GM18868 (cell line): ENCODE data around the gene RRM1.
A peak's percentile ranks its signal among the peaks of the same experiment; 100 is the strongest.
"Not testable (repeated sequence)": the region's sequence is repeated elsewhere in the genome, so short reads cannot be mapped to it uniquely, and the experiment has no call there.

Experiments
- ATAC-seq: cut with Tn5 transposase; IDR thresholded peaks from one replicate; pipeline ENCODE4 v1.9.1; 2021; ENCODE audit warnings: mild to moderate bottlenecking, moderate library complexity; ENCODE audit not compliant: unreplicated experiment

RRM1 gene

DNA sequence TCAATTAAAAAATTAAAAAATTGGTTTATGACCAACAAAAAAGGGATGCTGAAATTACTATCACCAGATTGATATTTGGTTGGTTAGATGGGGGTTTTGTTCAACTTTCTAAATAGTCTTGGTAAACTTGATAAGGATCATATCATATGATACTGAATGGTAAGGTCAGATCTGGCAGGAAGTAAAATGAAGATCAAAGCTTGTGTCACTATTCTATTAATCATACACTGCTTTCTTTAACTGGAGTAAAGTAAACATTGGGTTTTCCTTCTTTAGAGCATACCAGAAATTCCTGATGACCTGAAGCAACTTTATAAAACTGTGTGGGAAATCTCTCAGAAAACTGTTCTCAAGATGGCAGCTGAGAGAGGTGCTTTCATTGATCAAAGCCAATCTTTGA, 40.2 kb downstream of the RRM1 start:
- no peak for ATAC-seq

DNA sequence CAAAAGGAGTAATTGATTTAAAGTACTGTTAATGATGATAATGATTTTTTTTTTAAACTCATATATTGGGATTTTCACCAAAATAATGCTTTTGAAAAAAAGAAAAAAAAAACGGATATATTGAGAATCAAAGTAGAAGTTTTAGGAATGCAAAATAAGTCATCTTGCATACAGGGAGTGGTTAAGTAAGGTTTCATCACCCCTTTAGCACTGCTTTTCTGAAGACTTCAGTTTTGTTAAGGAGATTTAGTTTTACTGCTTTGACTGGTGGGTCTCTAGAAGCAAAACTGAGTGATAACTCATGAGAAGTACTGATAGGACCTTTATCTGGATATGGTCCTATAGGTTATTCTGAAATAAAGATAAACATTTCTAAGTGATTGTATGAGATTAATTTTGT, 43.9 kb downstream of the RRM1 start:
- no peak for ATAC-seq

DNA sequence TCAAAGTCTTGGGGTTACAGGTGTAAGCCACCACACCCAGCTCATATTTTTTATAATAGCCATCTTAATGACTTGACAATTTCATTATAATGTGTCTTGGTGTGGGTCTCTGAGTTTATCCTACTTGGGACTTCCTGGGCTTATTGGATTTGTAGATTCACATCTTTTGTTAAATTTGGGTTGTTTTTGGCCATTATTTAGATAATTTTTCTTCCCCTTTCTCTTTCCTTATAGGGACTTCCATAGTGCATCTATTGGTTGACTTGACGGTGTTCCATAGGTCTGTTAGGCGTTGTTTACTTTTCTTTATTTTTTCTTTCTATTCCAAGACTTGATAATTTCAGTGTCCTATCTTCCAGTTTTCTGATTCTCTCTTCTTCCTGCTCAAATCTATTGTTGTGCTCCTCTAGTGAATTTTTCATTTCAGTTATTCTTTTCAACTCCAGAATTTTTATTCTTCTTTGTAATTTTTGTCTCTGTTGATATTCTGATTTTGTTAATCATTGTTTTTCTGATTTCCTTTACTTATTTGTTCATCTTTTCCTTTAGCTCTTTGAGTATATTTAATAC, 45.6 kb downstream of the RRM1 start:
- no peak for ATAC-seq

DNA sequence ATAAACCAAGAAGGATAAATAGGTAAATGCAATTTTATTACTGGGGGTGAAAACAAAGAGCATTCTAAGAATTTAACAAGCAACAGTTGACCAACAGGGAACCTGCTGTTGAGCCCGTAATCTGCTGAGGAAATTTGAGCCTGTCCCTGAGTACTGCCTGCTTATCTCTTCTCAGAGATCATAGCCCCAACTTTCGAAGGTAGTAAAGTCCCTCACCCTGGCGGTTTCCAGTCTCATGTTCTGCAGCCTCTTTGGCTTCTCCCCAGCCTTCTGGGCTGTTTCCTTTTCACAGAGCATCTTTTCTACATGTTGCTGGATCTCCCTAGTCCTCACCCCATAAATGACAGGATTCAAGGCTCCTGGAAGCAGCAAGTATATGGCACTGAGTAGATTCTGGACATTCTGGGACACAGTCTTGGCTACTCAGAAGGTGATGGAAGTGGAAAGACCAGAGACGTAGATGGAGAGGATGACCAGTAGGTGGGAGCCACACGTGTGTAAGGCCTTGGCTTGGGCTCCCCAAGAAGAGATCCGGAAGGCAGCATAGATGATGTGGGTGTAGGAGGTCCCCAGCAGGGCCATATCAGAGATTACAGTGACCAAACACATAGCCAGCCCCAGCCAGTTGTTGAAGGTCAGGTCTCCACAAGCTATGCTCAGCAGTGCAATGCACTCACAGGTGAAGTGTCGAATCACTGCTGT, 51.6 kb downstream of the RRM1 start:
- no peak for ATAC-seq

DNA sequence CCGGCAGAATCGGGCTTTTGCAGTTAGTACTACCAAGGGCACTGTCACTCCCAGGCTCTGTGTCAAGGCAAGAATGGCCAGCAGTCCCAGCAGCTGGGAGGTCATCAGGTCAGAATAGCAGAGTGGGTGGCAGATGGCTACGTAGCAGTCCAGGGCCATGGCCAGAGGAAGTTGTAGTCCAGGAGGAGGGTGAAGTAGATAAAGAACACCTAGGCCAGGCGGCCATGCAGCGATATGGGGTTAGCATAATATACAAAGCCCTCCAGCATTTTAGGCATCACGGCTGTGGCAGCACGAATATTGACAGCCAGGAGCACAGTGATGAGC, 52.1 kb downstream of the RRM1 start:
- no peak for ATAC-seq

DNA sequence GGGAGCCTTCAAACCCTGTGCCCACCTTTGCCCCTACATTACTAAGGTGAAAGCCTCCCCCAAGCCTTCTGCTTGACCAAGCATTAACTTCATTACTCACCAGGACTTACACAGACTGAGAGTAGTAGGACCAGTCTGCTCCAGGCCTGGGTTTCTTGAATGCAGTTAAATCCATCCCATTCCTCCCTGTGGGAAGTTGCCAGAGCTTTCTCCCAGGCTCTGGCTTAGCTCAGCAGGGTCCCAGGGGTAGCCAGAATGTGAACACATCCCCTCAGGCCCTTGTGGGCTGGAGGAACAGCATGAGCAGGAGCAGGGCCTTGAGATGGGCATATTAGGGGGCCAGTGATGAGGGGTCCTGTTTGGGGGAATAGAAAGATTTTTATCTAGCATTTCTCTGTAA, 59.9 kb downstream of the RRM1 start:
- no peak for ATAC-seq

DNA sequence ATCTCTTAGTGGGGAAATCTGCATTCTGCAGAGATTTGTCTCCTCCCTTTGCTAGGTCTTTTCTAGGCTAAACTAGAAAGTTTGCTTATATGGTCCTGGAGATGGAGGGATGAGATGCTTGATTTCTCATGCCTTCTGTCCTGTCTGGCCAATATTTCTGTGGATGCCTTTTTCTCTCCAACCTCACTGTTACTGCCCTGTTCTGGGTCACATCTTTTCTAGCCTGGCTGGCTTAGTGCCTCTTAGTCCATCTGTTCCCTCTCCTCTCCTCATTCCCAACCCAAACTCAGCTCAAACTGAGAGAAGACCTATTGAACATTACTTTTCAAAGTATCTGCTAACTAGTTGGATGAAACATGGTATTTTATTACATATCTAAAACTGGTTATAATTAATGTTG, 62.0 kb downstream of the RRM1 start:
- no peak for ATAC-seq

DNA sequence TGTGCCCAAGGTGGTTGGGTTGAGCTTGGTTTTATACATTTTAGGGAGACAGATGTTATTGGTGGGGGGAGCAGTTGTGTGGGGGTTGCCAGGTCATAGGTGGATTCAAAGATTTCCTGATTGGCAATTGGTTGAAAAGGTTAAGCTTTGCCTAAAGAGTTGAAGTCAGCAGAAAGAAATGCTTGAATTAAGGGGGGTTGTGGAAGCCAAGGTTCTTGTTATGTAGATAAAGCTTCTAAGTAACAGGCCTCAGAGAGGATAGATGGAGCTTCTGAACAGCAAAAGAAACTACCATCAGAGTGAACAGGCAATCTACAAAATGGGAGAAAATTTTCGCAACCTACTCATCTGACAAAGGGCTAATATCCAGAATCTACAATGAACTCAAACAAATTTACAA, 64.2 kb downstream of the RRM1 start:
- not testable (repeated sequence) for ATAC-seq

DNA sequence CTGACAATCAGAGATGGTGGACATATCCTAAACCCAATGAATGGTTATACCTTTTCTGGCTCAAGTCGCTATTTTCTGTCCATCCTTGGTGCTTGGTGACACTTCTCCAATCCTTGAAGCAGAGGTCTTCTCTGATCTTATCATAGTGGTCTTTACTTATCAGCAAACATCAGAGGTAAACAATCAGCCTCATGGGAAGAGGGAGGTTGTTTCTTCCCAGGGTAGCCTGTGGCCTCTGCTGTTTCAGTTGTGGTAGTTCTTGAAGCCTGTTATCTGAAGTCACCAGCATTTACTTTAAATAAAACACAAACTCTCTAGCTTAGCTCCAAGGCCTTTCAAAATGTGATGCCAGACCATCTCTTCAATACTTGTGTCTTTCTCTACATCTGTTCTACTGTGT, 66.7 kb downstream of the RRM1 start:
- no peak for ATAC-seq

DNA sequence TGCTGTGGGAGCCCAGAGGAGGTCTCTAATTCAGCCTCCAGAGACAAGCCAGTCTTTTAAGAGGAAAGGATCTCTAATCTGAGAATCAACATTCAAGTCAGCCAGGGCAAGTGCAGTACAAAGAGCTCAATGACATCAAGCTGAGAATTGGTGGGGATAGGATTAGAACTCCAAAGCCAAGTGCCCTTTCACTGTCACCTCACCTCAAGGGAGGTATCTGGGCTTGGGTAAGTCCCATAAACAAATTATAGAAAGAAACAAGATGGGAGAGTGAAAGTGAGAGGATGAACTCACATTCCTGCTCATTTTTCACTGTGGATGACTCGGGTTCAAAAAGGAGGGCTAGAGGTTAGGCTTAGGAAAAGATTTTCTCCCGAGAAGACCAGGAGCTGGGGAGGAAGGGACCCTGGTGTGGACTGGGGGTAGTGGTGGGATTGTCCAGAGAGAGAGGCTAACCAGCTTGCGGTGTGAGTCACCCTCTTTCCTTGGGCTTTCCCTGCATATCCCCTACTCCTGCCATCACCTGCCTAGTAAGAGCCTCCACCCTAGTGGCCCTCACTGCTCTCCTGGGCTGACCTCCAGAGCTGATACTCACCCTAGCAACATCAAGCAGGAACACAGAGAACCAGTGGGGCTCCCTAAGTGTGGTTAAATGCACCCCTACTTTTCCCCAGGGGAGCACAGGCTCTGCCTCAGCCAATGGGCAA, 70.4 kb downstream of the RRM1 start:
- ATAC-seq, result no peak

DNA sequence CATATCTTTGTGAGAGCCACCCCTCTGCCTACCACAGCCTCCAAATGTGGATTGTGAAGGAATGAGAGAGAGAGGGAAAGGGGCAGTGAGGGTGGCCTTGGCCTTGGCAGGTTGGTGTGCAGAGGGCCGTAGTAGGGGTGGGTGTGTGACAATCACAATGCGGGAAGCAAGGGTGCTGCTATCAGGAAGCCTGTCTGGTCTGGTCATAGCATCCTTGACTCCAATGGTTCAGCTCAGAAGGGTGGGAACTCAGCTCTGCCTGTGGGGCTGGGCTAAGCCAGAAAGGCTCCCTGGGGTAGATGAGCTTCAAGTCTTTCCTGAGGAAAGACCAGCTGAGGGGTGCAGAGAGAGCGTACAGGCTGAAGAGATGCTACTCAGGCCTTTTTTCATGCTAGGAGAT, 72.7 kb downstream of the RRM1 start:
- ATAC-seq, result no peak

DNA sequence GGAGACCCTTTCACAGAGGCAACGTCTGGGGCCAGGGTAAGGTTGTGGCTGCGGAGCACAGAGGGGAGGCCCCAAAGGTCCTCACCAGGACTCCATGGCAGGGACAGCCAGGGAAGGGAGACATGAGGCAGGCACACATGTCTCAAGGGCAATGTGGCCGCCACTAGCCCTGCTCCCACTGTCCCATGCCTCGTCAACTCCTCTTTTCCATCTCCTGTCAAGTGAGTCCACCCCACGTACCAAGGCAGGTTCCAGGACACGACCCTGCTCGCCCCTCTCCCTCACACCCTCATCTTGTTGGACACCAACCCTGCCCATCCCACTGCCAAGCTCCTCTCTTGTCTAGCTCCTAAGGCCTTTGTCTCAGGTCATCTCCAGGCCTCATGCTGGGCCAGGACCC, 73.2 kb downstream of the RRM1 start:
- no peak for ATAC-seq

DNA sequence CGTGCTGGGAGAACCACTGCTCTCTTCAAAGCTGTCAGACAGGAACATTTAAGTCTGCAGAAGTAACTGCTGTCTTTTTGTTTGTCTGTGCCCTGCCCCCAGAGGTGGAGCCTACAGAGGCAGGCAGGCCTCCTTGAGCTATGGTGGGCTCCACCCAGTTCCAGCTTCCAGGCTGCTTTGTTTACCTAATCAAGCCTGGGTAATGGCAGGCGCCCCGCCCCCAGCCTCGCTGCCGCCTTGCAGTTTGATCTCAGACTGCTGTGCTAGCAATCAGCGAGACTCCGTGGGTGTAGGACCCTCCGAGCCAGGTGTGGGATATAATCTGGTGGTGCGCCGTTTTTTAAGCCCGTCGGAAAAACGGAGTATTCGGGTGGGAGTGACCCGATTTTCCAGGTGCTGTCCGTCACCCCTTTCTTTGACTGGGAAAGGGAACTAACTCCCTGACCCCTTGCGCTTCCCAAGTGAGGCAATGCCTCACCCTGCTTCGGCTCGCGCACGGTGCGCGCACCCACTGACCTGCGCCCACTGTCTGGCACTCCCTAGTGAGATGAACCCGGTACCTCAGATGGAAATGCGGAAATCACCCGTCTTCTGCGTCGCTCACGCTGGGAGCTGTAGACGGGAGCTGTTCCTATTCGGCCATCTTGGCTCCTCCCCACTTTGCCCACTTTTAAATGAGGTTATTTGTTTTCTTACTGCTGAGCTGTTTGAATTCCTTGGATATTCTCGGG, 81.2 kb downstream of the RRM1 start:
- not testable (repeated sequence) for ATAC-seq

DNA sequence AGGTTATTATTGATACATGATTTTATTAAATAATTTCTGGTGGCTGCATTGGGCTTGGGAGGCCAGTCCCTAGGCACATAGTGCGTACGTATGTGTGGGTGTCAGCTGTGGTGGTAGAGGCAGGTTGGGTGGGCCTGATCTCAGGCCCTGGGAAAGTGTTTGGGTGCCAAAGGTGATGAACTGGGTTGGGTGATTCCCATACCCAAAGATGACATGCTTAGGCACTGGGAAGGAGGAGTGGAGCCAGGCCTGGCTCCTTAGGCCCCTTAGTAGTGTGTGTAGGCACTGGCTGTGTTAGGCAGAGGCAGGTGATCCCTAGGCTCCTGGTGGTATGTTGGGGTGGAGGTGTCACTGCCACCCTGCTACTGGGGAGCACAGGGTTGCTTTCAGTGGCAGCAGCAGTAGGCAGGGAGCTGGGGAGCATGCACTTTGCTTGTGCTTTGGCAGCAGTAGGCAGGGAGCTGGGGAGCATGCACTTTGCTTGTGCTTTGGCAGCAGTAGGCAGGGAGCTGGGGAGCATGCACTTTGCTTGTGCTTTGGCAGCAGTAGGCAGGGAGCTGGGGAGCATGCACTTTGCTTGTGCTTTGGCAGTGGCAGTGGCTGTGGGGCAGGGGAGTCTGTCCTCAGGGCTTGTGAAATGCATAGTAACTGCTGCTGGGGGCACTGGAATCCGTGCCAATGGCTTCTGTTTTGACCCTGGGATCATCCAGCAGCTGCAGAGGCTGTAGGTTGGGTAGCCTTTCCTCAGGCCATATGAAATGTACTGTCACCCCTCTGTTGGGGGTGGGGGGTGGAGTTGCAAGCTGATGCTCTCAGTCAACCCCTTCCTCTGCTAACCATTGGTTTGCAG, 84.4 kb downstream of the RRM1 start:
- no peak for ATAC-seq

DNA sequence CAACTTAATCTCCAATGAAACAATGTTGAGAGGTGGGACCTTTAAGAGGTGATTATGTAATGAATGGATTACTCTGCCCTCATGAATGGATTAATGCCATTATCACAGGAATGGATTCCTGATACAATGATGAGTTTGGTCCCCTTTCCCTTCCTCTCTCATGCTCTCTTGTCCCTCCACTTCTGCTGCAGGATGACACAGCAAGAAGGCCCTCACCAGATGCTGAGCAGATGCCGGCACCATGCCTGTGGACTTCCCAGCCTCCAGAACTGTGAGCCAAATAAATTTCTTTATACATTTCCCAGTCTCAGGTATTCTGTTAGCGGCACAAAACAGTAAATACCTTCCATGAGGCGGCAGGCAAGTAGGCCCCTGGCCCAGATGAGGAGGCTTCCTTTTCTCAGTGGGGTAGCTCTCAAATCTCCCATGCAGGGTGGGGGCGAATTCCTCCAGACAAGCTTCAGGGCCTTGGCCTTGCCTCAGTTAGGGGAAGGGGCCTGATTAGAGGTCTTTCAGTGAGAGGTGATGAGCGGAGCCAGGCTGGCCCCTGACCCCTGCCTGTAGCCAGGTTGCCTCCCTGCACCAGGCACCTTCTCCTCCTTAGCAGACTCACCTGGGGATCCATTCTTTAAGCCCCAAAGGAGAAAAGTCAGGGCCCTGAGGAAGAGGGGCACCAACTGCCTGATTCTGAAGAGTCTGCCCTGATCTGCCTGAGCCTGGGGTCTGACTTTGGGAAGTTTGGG, 86.0 kb downstream of the RRM1 start:
- ATAC-seq, result no peak

DNA sequence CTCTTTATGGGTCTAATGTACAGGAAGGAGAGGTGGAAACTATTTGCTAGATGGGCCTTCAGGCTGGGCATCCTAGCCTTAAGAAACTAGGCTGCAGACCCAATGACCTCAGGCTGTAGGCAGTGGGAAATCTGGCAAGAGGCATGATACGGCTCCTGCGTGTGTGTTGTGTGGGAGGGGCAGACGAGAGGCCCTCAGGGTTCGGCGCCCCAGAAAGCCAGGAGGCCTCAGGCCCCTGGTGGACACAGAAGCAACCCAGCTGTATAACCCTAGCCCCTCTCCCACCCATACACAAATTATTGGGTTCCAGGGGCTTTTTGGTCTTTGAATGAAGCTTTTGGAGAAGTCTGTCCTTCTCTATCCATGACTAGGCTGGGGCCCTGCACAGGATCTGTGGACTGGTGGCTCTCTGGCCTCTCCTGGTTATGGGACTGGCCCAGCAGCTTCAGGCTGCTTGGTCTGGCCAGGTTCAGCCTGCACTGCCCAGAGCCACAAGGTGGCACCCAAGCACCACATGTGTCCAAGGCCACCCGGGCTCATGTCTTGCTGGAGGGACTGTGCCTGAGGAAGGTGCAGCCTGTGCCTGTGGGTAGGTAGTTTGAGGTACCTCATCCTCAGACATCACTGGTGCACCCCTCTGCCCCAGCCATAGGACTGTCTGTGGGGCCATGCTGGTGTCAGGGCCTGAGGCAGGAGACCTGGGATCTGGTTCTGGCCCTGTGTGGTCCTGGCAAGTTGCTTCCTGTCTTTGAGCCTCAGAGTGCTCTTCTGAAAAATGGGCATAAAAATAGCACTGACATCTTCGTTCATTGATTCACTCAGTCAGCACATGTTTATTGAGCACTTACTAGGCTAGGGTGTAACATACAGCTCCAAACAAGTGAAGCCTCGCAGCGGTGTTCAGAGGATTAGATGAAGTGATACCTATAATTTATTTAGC, 87.5 kb downstream of the RRM1 start:
- ATAC-seq, result peak; percentile 73

DNA sequence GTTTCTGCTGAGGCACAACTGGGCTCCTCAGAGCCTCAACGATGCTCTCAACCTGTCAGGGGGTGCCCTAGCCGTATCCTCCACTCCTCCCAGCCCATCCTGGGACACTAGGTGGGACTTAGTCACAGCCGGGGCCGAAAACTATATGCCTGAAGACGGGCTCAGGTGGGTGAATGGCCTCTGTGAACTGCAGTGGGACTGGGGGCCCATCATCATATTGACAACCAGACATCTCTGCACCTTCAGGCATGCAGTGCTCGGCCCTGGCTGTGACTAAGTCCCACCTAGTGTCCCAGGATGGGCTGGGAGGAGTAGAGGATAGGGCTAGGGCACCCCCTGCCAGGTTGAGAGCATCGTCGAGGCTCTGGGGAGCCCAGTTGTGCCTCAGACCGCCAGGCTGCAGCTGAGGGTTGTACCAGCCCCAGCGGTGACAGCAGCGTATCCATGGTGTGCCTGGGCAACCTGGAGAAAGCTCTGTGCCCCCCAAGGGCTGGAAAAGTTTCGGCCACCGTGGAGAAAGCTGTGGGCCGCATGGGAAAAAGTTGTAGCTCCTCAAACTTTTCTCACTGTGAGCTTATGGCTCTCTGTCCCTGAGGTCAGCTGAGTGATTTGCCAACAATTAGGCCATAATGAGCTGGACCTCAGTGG, 88.9 kb downstream of the RRM1 start:
- ATAC-seq, result no peak

DNA sequence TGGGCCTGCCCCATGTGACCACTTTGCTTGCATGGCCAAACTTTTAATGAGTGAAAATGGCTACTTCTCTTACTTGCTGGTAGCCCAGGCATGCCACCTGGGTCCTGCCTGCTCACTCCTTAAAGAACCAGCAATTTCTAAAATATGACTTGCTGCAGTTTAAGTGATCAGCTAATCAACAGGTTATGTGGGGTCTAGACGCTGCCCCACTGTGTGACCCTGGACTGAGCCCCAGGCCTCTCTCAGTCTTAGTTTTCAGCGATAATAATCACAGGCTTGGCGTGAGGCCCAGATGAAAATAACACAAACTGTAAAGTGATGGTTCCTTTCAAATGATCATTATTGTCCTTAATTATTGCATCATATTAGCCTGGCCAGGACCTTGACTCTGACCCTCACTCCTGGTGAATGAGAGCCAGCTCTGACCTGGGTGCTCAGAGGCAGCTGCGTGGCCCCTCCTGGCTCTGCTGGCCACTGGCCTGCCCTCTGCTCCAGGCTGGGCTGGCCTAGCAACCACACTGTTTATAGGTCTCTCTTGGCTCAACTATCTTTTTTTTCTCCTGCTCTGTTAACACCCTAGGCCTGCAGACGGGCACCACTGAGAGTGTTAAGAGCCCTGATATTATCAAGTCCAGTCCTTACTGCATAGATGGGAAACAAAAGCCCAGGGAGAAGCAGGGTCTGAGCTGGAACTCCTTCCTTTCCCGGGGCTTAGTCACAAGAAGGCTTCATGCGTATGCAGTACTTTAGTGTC, 89.7 kb downstream of the RRM1 start:
- ATAC-seq, result no peak
